ENCODE data around the gene GCNA. TPM values are rescaled to one million over a fixed set of nuclear protein-coding genes. Genes with fewer than 3 reads are reported as not detected.

Gene GCNA
- total and polyA plus RNA-seq, 2 of the 13 experiments (the other 11 are each of a cell fraction or from before 2014, with no cell fraction given) = 0.38 to 0.66 TPM

- TF ChIP-seq BRD4 (CRISPR knock-in tag; IDR thresholded peaks at IDR 0.05) (peak; percentile 29; the same call in 1 of the 2 replicates), ARID2 (CRISPR knock-in tag; IDR thresholded peaks at IDR 0.05; ENCODE audit: borderline replicate concordance) (peak; percentile 19; the same call in 1 of the 2 replicates), MLXIP (CRISPR knock-in tag; IDR thresholded peaks at IDR 0.05; ENCODE audit: borderline replicate concordance) (no peak), TEAD2 (CRISPR knock-in tag; IDR thresholded peaks at IDR 0.05) (no peak), ZFAT (CRISPR knock-in tag; conservative IDR thresholded peaks at IDR 0.05) (no peak), PATZ1 (CRISPR knock-in tag; IDR thresholded peaks at IDR 0.05) (no peak), MAX (IDR thresholded peaks at IDR 0.05) (peak; percentile 90), ZFP36L1 (CRISPR knock-in tag; IDR thresholded peaks at IDR 0.05) (no peak), REPIN1 (CRISPR knock-in tag; IDR thresholded peaks at IDR 0.05; ENCODE audit: borderline replicate concordance, low read depth) (peak; percentile 88; the same call in 1 of the 2 replicates), ZNF335 (CRISPR knock-in tag; IDR thresholded peaks at IDR 0.05) (0 out of 2 replicates have a peak, but pooled peaks have one; percentile 34), ZNF589 (CRISPR knock-in tag; conservative IDR thresholded peaks at IDR 0.05) (no peak), NFKBIZ (CRISPR knock-in tag; IDR thresholded peaks at IDR 0.05) (0 out of 2 replicates have a peak, but pooled peaks have one; percentile 56), POLR2A (IDR thresholded peaks at IDR 0.05; ENCODE audit: insufficient read depth in 1 of 2, low read depth in 2 of 2, low read length in 2 of 2) (peak; percentile 77 to 89), IRF2 (CRISPR knock-in tag; IDR thresholded peaks at IDR 0.05) (peak; percentile 83), HMGXB3 (CRISPR knock-in tag; IDR thresholded peaks at IDR 0.05; ENCODE audit: borderline replicate concordance) (peak; percentile 45; the same call in 1 of the 2 replicates), ZKSCAN8 (CRISPR knock-in tag; IDR thresholded peaks at IDR 0.05; ENCODE audit: borderline replicate concordance) (no peak; the same call in 1 of the 2 replicates), ZNF619 (CRISPR knock-in tag; IDR thresholded peaks at IDR 0.05) (no peak), SNAPC2 (CRISPR knock-in tag; IDR thresholded peaks at IDR 0.05) (no peak), MYC (CRISPR knock-in tag; IDR thresholded peaks at IDR 0.05; ENCODE audit: borderline replicate concordance) (peak; percentile 88), GATAD1 (CRISPR knock-in tag; IDR thresholded peaks at IDR 0.05) (peak; percentile 60; the same call in 1 of the 2 replicates), ZNF136 (CRISPR knock-in tag; IDR thresholded peaks at IDR 0.05; ENCODE audit: low read depth) (no peak)
Measured at GRCh38 chrX:71532753-71533425, 45.3 kb upstream of the GCNA start, which contains the start of gene OGT (continued).
